Activated CD4-positive, alpha-beta memory T cell treated with anti-CD3 and anti-CD28 coated beads for 36 hours (primary cell): ENCODE results near the gene IL13. TPM values are rescaled to one million over a fixed set of nuclear protein-coding genes. Genes with fewer than 3 reads are reported as not detected.

ENCODE experiments used
- CTCF ChIA-PET: fragments of 350-600 bp; sonication (Branson Sonifier 250); formaldehyde crosslinking; loops from one replicate; lab custom pipeline; 2021; ENCODE audit warnings: antibody characterized with exemption, inconsistent platforms; lab: Charles Lee
- POLR2A ChIA-PET: fragments of 350-600 bp; sonication (Branson Sonifier 250); formaldehyde crosslinking; loops from one replicate; lab custom pipeline; 2021; ENCODE audit warnings: antibody characterized with exemption; lab: Charles Lee
- DNase-seq: peaks from one replicate; pipeline ENCODE4 v3.0.0-alpha.2; 2020
- H3K27ac Mint-ChIP-seq: one replicate; pipeline ENCODE4 v1.8.0; 2021; ENCODE audit warnings: mixed read lengths
- H3K27me3 Mint-ChIP-seq: one replicate; pipeline ENCODE4 v1.8.0; 2021; ENCODE audit warnings: mixed read lengths
- H3K36me3 Mint-ChIP-seq: one replicate; pipeline ENCODE4 v1.8.0; 2021; ENCODE audit warnings: mixed read lengths
- H3K4me1 Mint-ChIP-seq: one replicate; pipeline ENCODE4 v1.8.0; 2021; ENCODE audit warnings: low read depth, mixed read lengths
- H3K4me3 Mint-ChIP-seq: one replicate; pipeline ENCODE4 v1.8.0; 2021; ENCODE audit warnings: mild to moderate bottlenecking, mixed read lengths
- H3K9me3 Mint-ChIP-seq: one replicate; pipeline ENCODE4 v1.8.0; 2021; ENCODE audit warnings: mixed read lengths
- intact Hi-C: fragments of 100-400 bp; cut with micrococcal nuclease; formaldehyde crosslinking; loops from one replicate; pipeline ENCODE4 v1.15.1; 2023
- total RNA-seq, 2 experiments: library from RNA; stranded (reverse); gene quantifications; one replicate each; pipeline ENCODE4 v1.2.3, GENCODE V29; 2021

Gene IL13
- total RNA-seq, 2 experiments from 2014 or later = 13.0 to 14.9 TPM

DNA sequence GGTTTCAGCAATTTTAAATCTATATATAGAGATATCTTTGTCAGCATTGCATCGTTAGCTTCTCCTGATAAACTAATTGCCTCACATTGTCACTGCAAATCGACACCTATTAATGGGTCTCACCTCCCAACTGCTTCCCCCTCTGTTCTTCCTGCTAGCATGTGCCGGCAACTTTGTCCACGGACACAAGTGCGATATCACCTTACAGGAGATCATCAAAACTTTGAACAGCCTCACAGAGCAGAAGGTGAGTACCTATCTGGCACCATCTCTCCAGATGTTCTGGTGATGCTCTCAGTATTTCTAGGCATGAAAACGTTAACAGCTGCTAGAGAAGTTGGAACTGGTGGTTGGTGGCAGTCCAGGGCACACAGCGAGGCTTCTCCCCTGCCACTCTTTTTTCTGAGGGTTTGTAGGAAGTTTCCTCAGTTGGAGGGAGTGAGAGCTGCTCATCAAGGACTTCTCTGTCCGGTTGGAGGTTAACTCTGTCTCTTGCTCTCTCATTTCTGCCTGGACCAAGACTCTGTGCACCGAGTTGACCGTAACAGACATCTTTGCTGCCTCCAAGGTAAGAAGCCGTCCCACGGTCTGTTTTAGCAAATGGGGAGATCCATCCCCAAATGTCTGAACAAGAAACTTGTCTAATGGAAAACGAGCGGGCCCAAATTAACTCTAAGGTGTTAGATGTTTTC is 16.1 kb downstream of the IL13 start, which contains the start of gene IL4:
Gene IL4, plus strand, starts transcription at position 51 of the 692 bp plus-strand sequence. Its CDS starts 62 bp downstream, at position 113.
- Mint-ChIP-seq H3K4me3 (peak within 1 kb of the TSS; percentile 44), H3K27ac (peak within 1 kb of the TSS; percentile 73), H3K36me3 (no peaks in the 10 kb centered on the region), H3K9me3 (no peaks in the 10 kb centered on the region), H3K4me1 (peaks cover 27% of the 10 kb centered on the region), H3K27me3 (no peaks in the 10 kb centered on the region)
- POLR2A ChIA-PET = interaction anchor here (0.8 to 2.7 kb wide), 6 partner anchors 10 to 128 kb away, joined by 3 to 17 read pairs (median 5); partner anchors contain the start of gene RAD50
- DNase-seq = no peak
- intact Hi-C loops = loop anchor here (1.0 kb wide), 4 partner anchors 11 to 38 kb away; no protein-coding TSS in a partner anchor
- CTCF ChIA-PET = interaction anchor here (0.8 to 1.9 kb wide), 6 partner anchors 10 to 146 kb away, joined by 3 to 11 read pairs (median 3); no protein-coding TSS in a partner anchor

GRCh38 chr5:132674671-132675506 is 16.9 kb downstream of the IL13 start:
- peaks cover 27% of the 10 kb centered on the region for H3K4me1 Mint-ChIP-seq
- POLR2A ChIA-PET = interaction anchor here (0.8 to 2.7 kb wide), 8 partner anchors 11 to 170 kb away, joined by 3 to 17 read pairs (median 4); partner anchors contain the start of gene RAD50
- intact Hi-C loops = loop anchor here (1.0 kb wide), 5 partner anchors 12 to 39 kb away; no protein-coding TSS in a partner anchor

GRCh38 chr5:132675936-132676689 is 18.1 kb downstream of the IL13 start:
- no peaks in the 10 kb centered on the region for H3K27me3 Mint-ChIP-seq
- H3K4me1 Mint-ChIP-seq = peaks cover 27% of the 10 kb centered on the region
- intact Hi-C loops = loop anchor here (1.0 kb wide), 1 partner anchor 38 kb away; no protein-coding TSS in a partner anchor
- no peaks in the 10 kb centered on the region for H3K9me3 Mint-ChIP-seq
- ChIA-PET CTCF (interaction anchor here (0.8 to 1.9 kb wide), 3 partner anchors 14 to 144 kb away, joined by 3 to 11 read pairs (median 5); no protein-coding TSS in a partner anchor), POLR2A (interaction anchor here (0.6 to 1.8 kb wide), 4 partner anchors 12 to 171 kb away, joined by 3 to 12 read pairs (median 4); no protein-coding TSS in a partner anchor)
- no peaks in the 10 kb centered on the region for H3K36me3 Mint-ChIP-seq
- no peak for DNase-seq
- H3K4me3 Mint-ChIP-seq = no peak overlapping the region
- H3K27ac Mint-ChIP-seq = no peak overlapping the region

More at GRCh38 chr5:132674671-132675506, 16.9 kb downstream of the IL13 start:
- Mint-ChIP-seq H3K36me3 (no peaks in the 10 kb centered on the region), H3K27ac (peak overlapping the region; percentile 73), H3K27me3 (no peaks in the 10 kb centered on the region), H3K9me3 (no peaks in the 10 kb centered on the region), H3K4me3 (peak overlapping the region; percentile 28)
- DNase-seq = no peak
- CTCF ChIA-PET = interaction anchor here (0.7 to 1.9 kb wide), 7 partner anchors 11 to 145 kb away, joined by 3 to 11 read pairs (median 3); no protein-coding TSS in a partner anchor

DNA sequence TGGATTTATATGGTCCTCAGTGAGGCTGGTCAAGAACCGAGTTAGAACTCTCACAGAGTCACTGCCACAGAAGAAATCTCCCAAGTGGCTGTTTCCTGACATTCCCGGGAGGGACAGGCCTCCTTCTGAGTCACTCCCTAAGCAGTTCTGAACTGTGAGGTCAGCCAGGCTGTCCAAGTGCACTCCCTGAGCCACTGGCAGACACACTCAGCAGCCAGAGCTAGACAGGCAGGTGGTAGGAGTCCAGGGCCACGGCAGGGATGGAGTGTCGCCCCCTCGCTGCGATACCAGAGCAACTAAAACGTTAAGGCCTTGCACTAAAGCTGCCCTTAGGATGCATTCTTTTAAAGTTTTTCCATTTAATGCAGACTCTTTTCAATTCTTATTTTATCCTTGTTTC is 19.2 kb downstream of the IL13 start:
- no peaks in the 10 kb centered on the region for H3K36me3 Mint-ChIP-seq
- peaks cover 27% of the 10 kb centered on the region for H3K4me1 Mint-ChIP-seq
- CTCF ChIA-PET = interaction anchor here (0.5 kb wide), 1 partner anchor 17 kb away, joined by 3 read pairs; no protein-coding TSS in a partner anchor
- no peak for DNase-seq
- no peaks in the 10 kb centered on the region for H3K9me3 Mint-ChIP-seq
- POLR2A ChIA-PET = no interaction called here
- H3K27me3 Mint-ChIP-seq = no peaks in the 10 kb centered on the region
- H3K27ac Mint-ChIP-seq = no peak overlapping the region
- intact Hi-C loops = no loop called here
- H3K4me3 Mint-ChIP-seq = no peak overlapping the region

- no peaks in the 10 kb centered on the region for H3K9me3 Mint-ChIP-seq
- CTCF ChIA-PET = no interaction called here
- no peak overlapping the region for H3K4me3 Mint-ChIP-seq
- H3K36me3 Mint-ChIP-seq = no peaks in the 10 kb centered on the region
- POLR2A ChIA-PET = interaction anchor here (0.6 kb wide), 1 partner anchor 47 kb away, joined by 4 read pairs; no protein-coding TSS in a partner anchor
- no peak for DNase-seq
- intact Hi-C loops = no loop called here
- H3K27me3 Mint-ChIP-seq = no peaks in the 10 kb centered on the region
- H3K27ac Mint-ChIP-seq = no peak overlapping the region
- H3K4me1 Mint-ChIP-seq = peaks cover 27% of the 10 kb centered on the region
These were observed 19.9 kb downstream of the IL13 start for GRCh38 chr5:132677682-132678400.

- H3K36me3 Mint-ChIP-seq = no peaks in the 10 kb centered on the region
- intact Hi-C loops = no loop called here
- ChIA-PET POLR2A (interaction anchor here (0.6 kb wide), 1 partner anchor 48 kb away, joined by 4 read pairs; no protein-coding TSS in a partner anchor), CTCF (interaction anchor here (1.2 kb wide), 1 partner anchor 406 kb away, joined by 4 read pairs; no protein-coding TSS in a partner anchor)
- H3K27me3 Mint-ChIP-seq = no peaks in the 10 kb centered on the region
- H3K9me3 Mint-ChIP-seq = no peaks in the 10 kb centered on the region
- no peak overlapping the region for H3K27ac Mint-ChIP-seq
- H3K4me1 Mint-ChIP-seq = peaks cover 23% of the 10 kb centered on the region
- no peak overlapping the region for H3K4me3 Mint-ChIP-seq
- DNase-seq = no peak
These were observed 20.8 kb downstream of the IL13 start for GRCh38 chr5:132678735-132679134.

DNA sequence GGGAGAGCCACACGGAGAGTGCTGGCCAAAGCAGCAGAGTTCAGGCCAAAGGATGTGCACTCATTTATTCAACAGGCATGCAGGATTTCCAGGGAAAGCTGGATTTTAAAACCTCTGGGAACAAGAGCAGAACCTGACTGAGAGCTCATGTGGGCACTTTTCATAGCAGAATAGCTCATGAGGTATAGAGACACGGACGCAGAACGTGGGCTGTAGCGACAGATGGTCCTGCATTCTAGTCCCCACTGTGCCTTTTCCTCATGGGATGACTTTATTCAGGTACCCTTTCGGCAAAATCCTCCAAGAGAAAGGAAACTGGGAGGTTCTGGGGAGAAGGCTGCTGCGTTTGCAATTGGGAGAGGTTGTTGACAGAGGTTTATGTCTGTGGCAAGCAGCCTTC is 21.2 kb downstream of the IL13 start:
- H3K27ac Mint-ChIP-seq = no peak overlapping the region
- H3K36me3 Mint-ChIP-seq = no peaks in the 10 kb centered on the region
- ChIA-PET POLR2A (no interaction called here), CTCF (interaction anchor here (1.2 kb wide), 1 partner anchor 406 kb away, joined by 4 read pairs; no protein-coding TSS in a partner anchor)
- H3K27me3 Mint-ChIP-seq = no peaks in the 10 kb centered on the region
- no peak overlapping the region for H3K4me3 Mint-ChIP-seq
- DNase-seq = no peak
- intact Hi-C loops = no loop called here
- H3K4me1 Mint-ChIP-seq = peaks cover 19% of the 10 kb centered on the region
- H3K9me3 Mint-ChIP-seq = no peaks in the 10 kb centered on the region

GRCh38 chr5:132679717-132680380 is 21.9 kb downstream of the IL13 start:
- POLR2A ChIA-PET = no interaction called here
- intact Hi-C loops = no loop called here
- Mint-ChIP-seq H3K4me1 (peaks cover 21% of the 10 kb centered on the region), H3K27me3 (no peaks in the 10 kb centered on the region), H3K4me3 (no peak overlapping the region), H3K9me3 (no peaks in the 10 kb centered on the region), H3K36me3 (no peaks in the 10 kb centered on the region), H3K27ac (no peak overlapping the region)
- CTCF ChIA-PET = interaction anchor here (1.2 kb wide), 1 partner anchor 407 kb away, joined by 4 read pairs; no protein-coding TSS in a partner anchor
- DNase-seq = no peak

DNA sequence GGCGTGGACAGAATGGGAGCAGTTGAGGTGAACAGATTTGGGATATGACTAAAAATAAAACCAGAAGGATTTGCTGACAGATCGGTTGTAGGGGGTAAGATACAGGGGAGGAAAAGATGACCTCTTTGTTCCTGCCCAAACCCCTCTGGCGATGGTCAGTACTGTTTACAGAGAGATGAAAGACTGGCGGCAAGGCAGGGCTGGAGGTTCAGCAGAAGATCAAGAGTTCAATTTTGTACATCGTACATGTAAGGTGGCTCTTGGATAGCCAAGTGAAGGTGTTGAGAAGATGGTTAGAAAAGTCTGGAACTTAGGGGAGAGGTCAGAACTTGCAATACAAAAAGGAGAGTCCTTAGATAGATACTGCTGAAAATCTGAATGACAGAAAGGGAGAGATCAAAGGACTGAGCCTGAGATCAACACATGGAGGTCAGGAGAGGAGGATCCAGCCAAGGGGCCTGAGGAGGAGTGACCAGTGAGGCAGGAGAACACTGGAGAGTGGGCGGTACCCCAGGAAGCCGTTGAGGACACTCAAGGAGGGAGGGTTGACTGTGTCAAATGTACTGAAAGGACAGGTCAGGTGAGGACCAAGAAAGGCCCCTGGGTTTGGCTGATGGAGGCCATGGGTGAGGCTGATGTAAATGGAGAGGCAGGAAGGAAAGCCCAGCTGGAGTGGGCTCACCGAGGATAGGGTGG is 23.0 kb downstream of the IL13 start:
- intact Hi-C loops = no loop called here
- Mint-ChIP-seq H3K27me3 (no peaks in the 10 kb centered on the region), H3K4me1 (peaks cover 17% of the 10 kb centered on the region), H3K27ac (no peak overlapping the region), H3K36me3 (no peaks in the 10 kb centered on the region), H3K4me3 (no peak overlapping the region), H3K9me3 (no peaks in the 10 kb centered on the region)
- POLR2A ChIA-PET = no interaction called here
- CTCF ChIA-PET = no interaction called here
- DNase-seq = no peak

DNA sequence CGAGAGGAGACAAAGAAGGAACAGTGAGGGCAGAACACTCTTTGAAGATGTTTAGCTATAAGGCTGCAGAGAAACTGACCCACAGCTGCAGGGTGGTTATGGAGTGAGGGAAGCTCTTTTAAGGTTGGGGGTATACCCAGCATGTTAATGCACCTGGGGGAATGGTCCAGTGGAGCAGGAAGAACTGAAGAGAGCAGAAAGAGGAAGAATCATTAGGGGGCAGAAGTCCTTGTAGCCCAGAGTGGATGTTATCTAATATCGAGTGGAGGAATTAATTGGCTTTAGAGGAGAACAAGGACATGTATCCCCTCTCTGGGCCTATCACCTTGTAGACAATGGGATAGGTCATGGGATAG is 23.5 kb downstream of the IL13 start:
- H3K4me1 Mint-ChIP-seq = peaks cover 12% of the 10 kb centered on the region
- intact Hi-C loops = no loop called here
- ChIA-PET CTCF (interaction anchor here (1.1 kb wide), 1 partner anchor 124 kb away, joined by 3 read pairs; the partner anchor contains the start of gene RAD50), POLR2A (interaction anchor here (0.5 kb wide), 1 partner anchor 47 kb away, joined by 3 read pairs; no protein-coding TSS in a partner anchor)
- H3K27ac Mint-ChIP-seq = no peak overlapping the region
- no peak overlapping the region for H3K4me3 Mint-ChIP-seq
- H3K27me3 Mint-ChIP-seq = no peaks in the 10 kb centered on the region
- H3K36me3 Mint-ChIP-seq = no peaks in the 10 kb centered on the region
- DNase-seq = no peak
- H3K9me3 Mint-ChIP-seq = no peaks in the 10 kb centered on the region
